K562 (cell line): ENCODE data around the gene HYAL1. TPM values are rescaled to one million over a fixed set of nuclear protein-coding genes. Genes with fewer than 3 reads are reported as not detected.

Experiments used
- ATF4 ChIP-seq: fragments of 450-650 bp; formaldehyde crosslinking; IDR thresholded peaks from 2 replicates; pipeline ENCODE4 v1.4.0; 2022; ENCODE audit warnings: mild to moderate bottlenecking, moderate library complexity
- CCAR2 ChIP-seq: fragments of 200-400 bp; formaldehyde crosslinking; IDR thresholded peaks from 2 replicates; pipeline ENCODE4 v1.6.1; 2017; ENCODE audit warnings: mild to moderate bottlenecking, low read depth, low read length
- HNRNPLL ChIP-seq: fragments of 200-400 bp; formaldehyde crosslinking; IDR thresholded peaks from 2 replicates; pipeline ENCODE4 v1.6.1; 2017; ENCODE audit warnings: low read length, low read depth, mild to moderate bottlenecking; ENCODE audit not compliant: poor library complexity, severe bottlenecking
- JUND ChIP-seq, 2 experiments: IDR thresholded peaks; 2 replicates in 1 of 2; 3 replicates in 1 of 2; pipeline ENCODE4 v1.6.1; 2011; ENCODE audit warnings: borderline replicate concordance in 2 of 2, low read depth in 2 of 2, low read length in 2 of 2, improper control_type of control experiment in 1 of 2, missing biosample characterization in 1 of 2, missing genetic modification characterization in 1 of 2, missing genetic modification reagents in 1 of 2
- KAT7 ChIP-seq: sonication (generic); formaldehyde crosslinking; IDR thresholded peaks from 2 replicates; pipeline ENCODE4 v1.8.0; 2022; ENCODE audit warnings: missing genetic modification reagents, mild to moderate bottlenecking, borderline replicate concordance
- L3MBTL2 ChIP-seq: fragments of 450-650 bp; IDR thresholded peaks from 2 replicates; pipeline ENCODE4 v1.6.1; 2016; ENCODE audit warnings: mild to moderate bottlenecking, moderate library complexity
- MCM5 ChIP-seq: fragments of 450-650 bp; IDR thresholded peaks from 2 replicates; pipeline ENCODE4 v1.6.1; 2016; ENCODE audit warnings: low read depth
- MXI1 ChIP-seq: IDR thresholded peaks from 2 replicates; pipeline ENCODE4 v1.6.1; 2011; ENCODE audit warnings: low read depth, mild to moderate bottlenecking, improper control_type of control experiment, low read length
- SAP30 ChIP-seq: fragments of 200-600 bp; sonication (generic); IDR thresholded peaks from 2 replicates; pipeline ENCODE4 v1.6.1; 2012; ENCODE audit warnings: borderline replicate concordance, low read depth, mild to moderate bottlenecking, moderate library complexity, low read length, control low read depth, inconsistent platforms; ENCODE audit not compliant: insufficient read depth, poor library complexity, severe bottlenecking
- TCF3 ChIP-seq: sonication (generic); formaldehyde crosslinking; IDR thresholded peaks from 2 replicates; pipeline ENCODE4 v1.4.0; 2020; ENCODE audit warnings: mild to moderate bottlenecking, missing genetic modification reagents
- ZBTB17 ChIP-seq: fragments of 450-650 bp; formaldehyde crosslinking; IDR thresholded peaks from 2 replicates; pipeline ENCODE4 v1.4.0; 2020; ENCODE audit warnings: mild to moderate bottlenecking
- ZNF324 ChIP-seq: fragments of 250-450 bp; sonication (Bioruptor Pico); IDR thresholded peaks from 2 replicates; pipeline ENCODE4 v1.4.0; 2020; ENCODE audit warnings: mild to moderate bottlenecking
- ZNF592 ChIP-seq: fragments of 450-650 bp; IDR thresholded peaks from 2 replicates; pipeline ENCODE4 v1.6.1; 2017; ENCODE audit warnings: antibody characterized with exemption, mild to moderate bottlenecking
- ZNF76 ChIP-seq: fragments of 250-450 bp; sonication (Bioruptor Pico); IDR thresholded peaks from 2 replicates; pipeline ENCODE4 v1.4.0; 2020; ENCODE audit warnings: mild to moderate bottlenecking, moderate library complexity, borderline replicate concordance
- ZSCAN32 ChIP-seq: fragments of 450-650 bp; formaldehyde crosslinking; IDR thresholded peaks from 2 replicates; pipeline ENCODE4 v1.4.0; 2020; ENCODE audit warnings: mild to moderate bottlenecking, moderate library complexity
- polyA plus RNA-seq, 8 experiments: library from polyadenylated mRNA; depleted of rRNA in 4 of 8; stranded (reverse) in 5 of 8; unstranded in 3 of 8; fragments of >200 nt; fragmentation: Nextera tagmentation in 2 of 8; fragmentation: Illumina TruSeq in 1 of 8; extraction: Ambion mirVana in 2 of 8; extraction: Trizol in 1 of 8; gene quantifications; 2 replicates each; pipeline versions ENCODE4 v1.2.1 to v1.2.3, GENCODE V29; 2011 to 2014; ENCODE audit warnings: inconsistent platforms in 1 of 8, missing spikeins in 1 of 8
- total RNA-seq, 7 experiments: library from RNA; depleted of rRNA in 6 of 7; stranded (reverse); fragments of >200 nt in 6 of 7; fragmentation: Illumina TruSeq in 2 of 7; extraction: Trizol in 2 of 7; gene quantifications; 2 replicates each; pipeline versions ENCODE4 v1.2.1 to v1.2.3, GENCODE V29; 2011 to 2021; ENCODE audit warnings: low replicate concordance in 1 of 7
- TF ChIP-seq, protein P1 (sequence below): fragments of 250-450 bp; sonication (Bioruptor Pico); IDR thresholded peaks from 2 replicates; pipeline ENCODE4 v1.4.0; 2020; ENCODE audit warnings: borderline replicate concordance

Gene HYAL1
- total and polyA plus RNA-seq, 9 of the 15 experiments (the other 6 are each of a cell fraction or from before 2014, with no cell fraction given): 1.4 to 8.5 (median 4.7) TPM

DNA sequence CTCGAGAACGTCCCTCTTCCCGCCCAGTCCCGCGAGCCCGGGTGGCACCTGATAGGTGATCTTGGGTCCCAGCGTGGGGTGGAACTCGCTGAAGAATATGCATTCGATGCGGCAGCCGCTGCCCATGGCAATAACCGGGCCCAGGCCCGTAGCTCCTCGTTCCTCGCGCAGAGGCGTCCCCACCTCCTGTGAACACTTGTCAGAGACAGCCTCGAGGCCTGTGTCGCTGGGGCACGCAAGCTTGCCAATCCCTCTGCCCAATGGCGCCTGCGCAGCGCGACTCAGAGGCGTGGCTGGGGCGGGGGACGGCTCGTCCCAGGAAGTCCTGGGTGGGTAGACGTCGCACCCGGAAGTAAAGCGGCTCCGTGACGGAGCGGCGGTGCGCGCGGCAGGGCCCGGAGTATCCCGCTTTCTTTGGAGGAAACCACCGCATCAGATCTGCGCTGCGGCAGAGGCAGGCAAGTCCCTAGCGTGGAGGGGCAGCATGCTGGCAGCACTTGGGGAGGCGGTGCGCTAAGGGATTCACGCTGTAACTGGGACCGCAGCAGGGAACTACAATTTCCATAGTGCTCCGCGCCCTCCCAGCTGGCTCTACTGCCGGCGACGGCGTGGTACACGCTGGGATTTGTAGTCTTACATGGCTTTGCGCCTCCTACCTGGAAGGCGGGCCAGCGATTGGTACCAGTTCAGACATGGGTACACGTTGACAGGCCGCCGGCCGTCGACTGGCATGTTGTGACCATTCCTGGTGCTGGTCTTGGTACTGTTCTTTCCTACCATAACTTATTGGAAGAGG is 47.4 kb upstream of the HYAL1 start, which contains the start of the genes CYB561D2 and NPRL2 (continued):
- peak; percentile 59; the same call in 1 of the 2 replicates for TF ChIP-seq ATF4
- TF ChIP-seq JUND (IDR thresholded peaks at IDR 0.05; ENCODE audit: borderline replicate concordance, low read depth, low read length): 0 out of 2 replicates have a peak, but pooled peaks have one; percentile 3
- no peak; the same call in 2 of the 3 replicates for TF ChIP-seq JUND (tag; IDR thresholded peaks at IDR 0.05; ENCODE audit: borderline replicate concordance, low read depth, low read length)
- 0 out of 2 replicates have a peak, but pooled peaks have one; percentile 13 for TF ChIP-seq MXI1
- 0 out of 2 replicates have a peak, but pooled peaks have one; percentile 37 for TF ChIP-seq KAT7 (CRISPR knock-in tag)
- TF ChIP-seq MCM5: no peak
- peak; percentile 72; the same call in 1 of the 2 replicates for TF ChIP-seq ZBTB17
- TF ChIP-seq ZNF76 (CRISPR knock-in tag): peak; percentile 75; the same call in 1 of the 2 replicates
- 0 out of 2 replicates have a peak, but pooled peaks have one; percentile 32 for TF ChIP-seq ZSCAN32
- TF ChIP-seq CCAR2: no peak
- TF ChIP-seq, protein P1, sequence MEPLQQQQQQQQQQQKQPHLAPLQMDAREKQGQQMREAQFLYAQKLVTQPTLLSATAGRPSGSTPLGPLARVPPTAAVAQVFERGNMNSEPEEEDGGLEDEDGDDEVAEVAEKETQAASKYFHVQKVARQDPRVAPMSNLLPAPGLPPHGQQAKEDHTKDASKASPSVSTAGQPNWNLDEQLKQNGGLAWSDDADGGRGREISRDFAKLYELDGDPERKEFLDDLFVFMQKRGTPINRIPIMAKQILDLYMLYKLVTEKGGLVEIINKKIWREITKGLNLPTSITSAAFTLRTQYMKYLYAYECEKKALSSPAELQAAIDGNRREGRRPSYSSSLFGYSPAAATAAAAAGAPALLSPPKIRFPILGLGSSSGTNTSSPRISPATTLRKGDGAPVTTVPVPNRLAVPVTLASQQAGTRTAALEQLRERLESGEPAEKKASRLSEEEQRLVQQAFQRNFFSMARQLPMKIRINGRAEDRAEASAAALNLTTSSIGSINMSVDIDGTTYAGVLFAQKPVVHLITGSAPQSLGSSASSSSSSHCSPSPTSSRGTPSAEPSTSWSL (CRISPR knock-in tag): no peak
- 0 out of 2 replicates have a peak, but pooled peaks have one; percentile 12 for TF ChIP-seq TCF3
- peak; percentile 56 for TF ChIP-seq HNRNPLL
- TF ChIP-seq ZNF592: peak; percentile 90
- TF ChIP-seq L3MBTL2: peak; percentile 91
- peak; percentile 23; the same call in 1 of the 2 replicates for TF ChIP-seq ZNF324 (CRISPR knock-in tag)
- TF ChIP-seq SAP30: peak; percentile 84
